Activated gamma-delta T cell treated with anti-CD3 and anti-CD28 coated beads, Interleukin-2, amount 50 U/mL, for 16 hours (primary cell): ENCODE measurements around the gene C1orf52.
A peak's percentile ranks its signal among the peaks of the same experiment; 100 is the strongest.

Experiments
- DNase-seq: peaks from one replicate; pipeline ENCODE4 v3.0.0-alpha.2; 2020; ENCODE audit warnings: low read depth

Gene C1orf52

GRCh38 chr1:85229574-85230097 is 29.8 kb downstream of the C1orf52 start:
- DNase-seq = no peak

- no peak for DNase-seq
Observed at GRCh38 chr1:85228972-85229371, 30.5 kb downstream of the C1orf52 start.

- no peak for DNase-seq
Observed at GRCh38 chr1:85225624-85226380, 33.7 kb downstream of the C1orf52 start.

GRCh38 chr1:85224734-85225623 is 34.5 kb downstream of the C1orf52 start:
- no peak for DNase-seq

GRCh38 chr1:85224295-85224694 is 35.2 kb downstream of the C1orf52 start:
- no peak for DNase-seq

GRCh38 chr1:85223334-85223733 is 36.1 kb downstream of the C1orf52 start:
- no peak for DNase-seq

GRCh38 chr1:85220756-85221201 is 38.7 kb downstream of the C1orf52 start:
- DNase-seq = no peak

- no peak for DNase-seq
Observed at GRCh38 chr1:85219853-85220610, 39.4 kb downstream of the C1orf52 start.

GRCh38 chr1:85216697-85217096 is 42.8 kb downstream of the C1orf52 start:
- no peak for DNase-seq

GRCh38 chr1:85214654-85215053 is 44.8 kb downstream of the C1orf52 start:
- no peak for DNase-seq

- DNase-seq = no peak
Observed at GRCh38 chr1:85208488-85208887, 51.0 kb downstream of the C1orf52 start.

- no peak for DNase-seq
Observed at GRCh38 chr1:85203573-85204171, 55.8 kb downstream of the C1orf52 start.

GRCh38 chr1:85202864-85203255 is 56.6 kb downstream of the C1orf52 start:
- DNase-seq = no peak

- no peak for DNase-seq
Observed at GRCh38 chr1:85202092-85202863, 57.2 kb downstream of the C1orf52 start.

- DNase-seq = peak; percentile 25
Observed at GRCh38 chr1:85201340-85202091, 57.9 kb downstream of the C1orf52 start.

- peak; percentile 56 for DNase-seq
Observed at GRCh38 chr1:85200463-85201339, 58.8 kb downstream of the C1orf52 start, which contains the start of gene SYDE2. Gene SYDE2 (minus strand): TSS chr1:85201016. CDS start chr1:85200996, 20 bp downstream.
